Bronchial epithelial cell (primary cell): ENCODE measurements around the gene AAK1. TPM values are rescaled to one million over a fixed set of nuclear protein-coding genes. Genes with fewer than 3 reads are reported as not detected.

ENCODE experiments used
- DNase-seq: peaks from one replicate; pipeline ENCODE4 v3.0.0-alpha.2; 2010; ENCODE audit warnings: low read depth
- FAIRE-seq: peaks from 2 replicates; lab custom pipeline; 2011; peaks lifted over from hg19 to GRCh38; lab: Jason Lieb, UNC
- H3K27me3 ChIP-seq: 2 replicates; pipeline ENCODE4 v1.5.1; 2011; ENCODE audit warnings: low read length; ENCODE audit not compliant: control insufficient read depth, insufficient read depth
- H3K36me3 ChIP-seq: 2 replicates; pipeline ENCODE4 v1.5.1; 2011; ENCODE audit warnings: low read length; ENCODE audit not compliant: control insufficient read depth, insufficient read depth
- H3K4me3 ChIP-seq: 2 replicates; pipeline ENCODE4 v1.5.1; 2011; ENCODE audit warnings: mild to moderate bottlenecking, low read depth, low read length, control low read depth
- total RNA-seq: library from RNA; depleted of rRNA; stranded (reverse); fragments of >200 nt; gene quantifications from 2 replicates; pipeline ENCODE4 v1.2.1, GENCODE V29; 2014
- TF ChIP-seq, protein P1 (sequence below): IDR thresholded peaks from 2 replicates; pipeline ENCODE4 v1.5.1; 2011; ENCODE audit warnings: mild to moderate bottlenecking, moderate library complexity, low read length, control low read depth, inconsistent platforms; ENCODE audit not compliant: insufficient read depth, severe bottlenecking

AAK1 gene
- total RNA-seq, 1 donor from 2014 or later, result 17.9 TPM

DNA sequence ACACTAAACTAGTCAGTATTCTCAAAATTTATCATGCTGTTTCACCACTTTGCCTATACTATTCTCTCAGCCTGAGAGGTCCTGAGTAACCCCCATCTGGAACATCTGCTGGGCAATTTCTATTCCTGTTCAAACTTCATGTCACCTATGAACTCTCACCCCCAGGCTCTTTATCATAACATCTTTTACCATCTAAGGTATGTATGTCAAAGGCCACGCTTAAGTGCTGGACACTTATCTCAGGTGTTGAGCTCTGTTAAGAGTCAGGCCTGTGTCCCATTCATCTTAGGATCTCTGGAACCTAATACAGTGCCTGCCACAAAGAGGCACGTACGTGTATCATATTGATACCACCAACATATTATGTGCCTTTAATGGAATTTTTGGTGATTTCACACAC, 4.9 kb downstream of the AAK1 start:
- H3K27me3 ChIP-seq, result no peaks in the 10 kb centered on the region
- DNase-seq (no peak), FAIRE-seq (no peak)
- no peak overlapping the region for H3K4me3 ChIP-seq
- TF ChIP-seq, protein P1, sequence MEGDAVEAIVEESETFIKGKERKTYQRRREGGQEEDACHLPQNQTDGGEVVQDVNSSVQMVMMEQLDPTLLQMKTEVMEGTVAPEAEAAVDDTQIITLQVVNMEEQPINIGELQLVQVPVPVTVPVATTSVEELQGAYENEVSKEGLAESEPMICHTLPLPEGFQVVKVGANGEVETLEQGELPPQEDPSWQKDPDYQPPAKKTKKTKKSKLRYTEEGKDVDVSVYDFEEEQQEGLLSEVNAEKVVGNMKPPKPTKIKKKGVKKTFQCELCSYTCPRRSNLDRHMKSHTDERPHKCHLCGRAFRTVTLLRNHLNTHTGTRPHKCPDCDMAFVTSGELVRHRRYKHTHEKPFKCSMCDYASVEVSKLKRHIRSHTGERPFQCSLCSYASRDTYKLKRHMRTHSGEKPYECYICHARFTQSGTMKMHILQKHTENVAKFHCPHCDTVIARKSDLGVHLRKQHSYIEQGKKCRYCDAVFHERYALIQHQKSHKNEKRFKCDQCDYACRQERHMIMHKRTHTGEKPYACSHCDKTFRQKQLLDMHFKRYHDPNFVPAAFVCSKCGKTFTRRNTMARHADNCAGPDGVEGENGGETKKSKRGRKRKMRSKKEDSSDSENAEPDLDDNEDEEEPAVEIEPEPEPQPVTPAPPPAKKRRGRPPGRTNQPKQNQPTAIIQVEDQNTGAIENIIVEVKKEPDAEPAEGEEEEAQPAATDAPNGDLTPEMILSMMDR, result no peak
- no peaks in the 10 kb centered on the region for H3K36me3 ChIP-seq

DNA sequence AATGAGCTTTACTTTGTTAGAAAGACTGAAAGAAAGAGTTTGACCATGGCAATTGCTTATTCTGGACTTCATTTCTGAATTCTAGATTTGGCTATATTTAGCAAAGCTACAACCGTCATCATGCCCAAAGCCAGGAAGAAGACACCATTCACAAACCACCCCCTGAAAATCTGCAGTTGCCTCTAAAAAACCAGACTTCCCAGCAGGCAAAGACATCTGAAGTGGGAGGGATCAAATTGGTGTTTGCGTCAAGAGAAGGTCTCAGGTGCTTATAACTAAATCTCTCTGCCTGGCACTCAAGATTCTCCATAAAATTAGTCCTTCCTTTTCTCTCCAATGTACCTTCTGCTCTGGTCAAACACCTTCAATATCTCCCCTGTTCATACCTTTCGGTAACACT, 5.6 kb downstream of the AAK1 start:
- TF ChIP-seq, protein P1, result no peak
- Histone ChIP-seq H3K27me3 (no peaks in the 10 kb centered on the region), H3K4me3 (no peak overlapping the region), H3K36me3 (no peaks in the 10 kb centered on the region)
- FAIRE-seq (no peak), DNase-seq (no peak)

DNA sequence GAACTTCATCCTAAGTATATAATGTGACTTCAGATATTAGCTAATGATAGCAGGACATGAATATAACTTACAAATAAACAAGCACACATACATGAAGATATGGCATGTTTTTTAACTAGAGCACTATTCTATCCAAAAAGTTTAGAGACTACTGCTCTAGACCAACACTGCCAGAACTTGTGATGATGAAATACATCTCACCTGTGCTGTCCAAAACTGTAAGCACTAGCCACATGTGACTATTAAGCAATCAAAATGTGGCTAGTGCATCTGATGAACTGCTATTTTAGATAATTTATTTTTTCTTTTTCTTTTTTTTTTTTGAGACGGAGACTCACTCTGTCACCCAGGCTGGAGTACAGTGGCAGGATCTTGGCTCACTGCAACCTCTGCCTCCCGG, 7.1 kb downstream of the AAK1 start:
- no peak for FAIRE-seq
- no peak for DNase-seq
- H3K4me3 ChIP-seq, result no peak overlapping the region
- H3K27me3 ChIP-seq, result no peaks in the 10 kb centered on the region
- no peaks in the 10 kb centered on the region for H3K36me3 ChIP-seq
- TF ChIP-seq, protein P1, result no peak

DNA sequence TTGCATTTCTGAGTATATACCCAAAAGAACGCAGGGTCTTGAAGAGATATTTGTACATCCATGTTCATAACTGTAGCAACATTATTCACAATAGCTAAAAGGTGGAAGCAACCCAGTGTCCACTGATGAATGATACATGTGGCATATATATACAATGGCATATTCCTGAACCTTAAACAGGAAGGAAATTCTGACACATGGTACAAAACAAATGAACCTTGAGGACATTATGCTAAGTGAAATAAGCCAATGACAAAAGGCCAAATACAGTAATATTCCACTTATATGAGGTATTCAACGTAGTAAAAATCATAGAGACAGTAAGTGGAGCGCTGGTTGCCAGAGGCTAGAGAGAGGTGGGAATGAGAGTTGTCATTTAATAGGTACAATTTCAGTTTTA, 8.1 kb downstream of the AAK1 start:
- FAIRE-seq (no peak), DNase-seq (no peak)
- H3K27me3 ChIP-seq, result no peaks in the 10 kb centered on the region
- H3K4me3 ChIP-seq, result no peak overlapping the region
- H3K36me3 ChIP-seq, result no peaks in the 10 kb centered on the region
- TF ChIP-seq, protein P1, result no peak

DNA sequence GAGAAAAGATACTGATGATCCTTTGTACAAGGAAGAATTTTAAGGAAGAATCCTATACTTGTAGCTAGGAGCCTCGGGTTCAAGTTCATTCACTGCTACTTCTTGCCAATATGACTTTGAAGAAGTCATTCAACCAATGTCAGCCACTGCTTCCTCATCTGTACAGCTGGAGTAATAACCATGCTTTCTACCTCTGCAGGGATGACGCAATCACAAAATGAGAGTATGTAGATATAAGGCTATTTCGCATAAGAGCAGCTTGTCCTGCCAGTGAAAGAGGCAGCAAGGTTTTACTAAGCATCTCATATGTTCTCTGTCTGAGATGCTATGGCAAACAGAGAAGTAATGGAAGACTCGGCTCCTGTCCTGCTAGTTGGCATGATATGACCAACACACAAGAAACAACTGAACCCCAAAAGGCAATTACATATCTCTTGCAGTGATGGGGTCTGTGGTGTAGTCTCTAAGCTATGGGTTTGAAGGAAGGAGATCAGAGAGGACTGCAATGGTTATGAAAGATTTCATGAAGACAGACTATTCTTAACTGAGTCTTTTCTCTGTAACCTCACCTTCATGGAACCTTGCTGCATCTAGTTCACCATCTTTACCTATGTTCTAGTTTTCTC, 9.2 kb downstream of the AAK1 start:
- FAIRE-seq (no peak), DNase-seq (no peak)
- H3K4me3 ChIP-seq, result no peak overlapping the region
- H3K36me3 ChIP-seq, result no peaks in the 10 kb centered on the region
- no peaks in the 10 kb centered on the region for H3K27me3 ChIP-seq
- TF ChIP-seq, protein P1, result no peak

DNA sequence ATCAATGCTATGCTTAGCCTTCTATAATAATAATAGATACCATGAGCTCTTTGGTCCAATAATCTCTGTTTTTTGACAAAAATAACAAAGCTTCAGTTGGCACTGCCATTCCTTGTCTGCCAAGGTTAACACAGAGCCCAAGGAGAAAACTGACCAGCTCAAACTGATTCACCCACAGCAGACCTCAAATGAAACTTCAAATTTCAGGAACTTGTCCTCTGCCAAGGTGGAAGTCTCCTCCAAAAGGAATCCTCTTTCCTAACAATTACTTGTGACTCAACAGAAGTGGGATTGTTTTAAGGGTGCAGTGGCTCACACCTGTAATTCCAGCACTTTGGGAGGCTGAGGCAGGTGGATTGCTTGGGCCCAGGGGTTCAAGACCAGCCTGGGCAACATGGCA, 12.1 kb downstream of the AAK1 start:
- TF ChIP-seq, protein P1, result no peak
- no peak for FAIRE-seq

More for the DNA sequence above, 12.1 kb downstream of the AAK1 start:
- Histone ChIP-seq H3K36me3 (no peaks in the 10 kb centered on the region), H3K27me3 (no peaks in the 10 kb centered on the region), H3K4me3 (no peak overlapping the region)
- DNase-seq, result no peak
